Endometrial microvascular endothelial cells (primary cell): ENCODE measurements around the gene POLA1. TPM values are rescaled to one million over a fixed set of nuclear protein-coding genes. Genes with fewer than 3 reads are reported as not detected.
"Not testable (repeated sequence)": the region's sequence is repeated elsewhere in the genome, so short reads cannot be mapped to it uniquely, and the experiment has no call there.

Experiments
- in situ Hi-C: cut with HindIII; loops from 2 replicates; pipeline ENCODE4 v1.10.0; 2017; ENCODE audit warnings: low sequenced_read_pairs, low pct_unique_long_range_greater_than_20kb; ENCODE audit errors: inconsistent ontology term
- total RNA-seq: library from RNA; depleted of rRNA; stranded (reverse); fragments of >200 nt; gene quantifications from one replicate; pipeline ENCODE4 v1.2.3, GENCODE V29; 2015; ENCODE audit errors: inconsistent ontology term

The POLA1 gene
- total RNA-seq, 1 donor from 2014 or later = 12.4 TPM

DNA sequence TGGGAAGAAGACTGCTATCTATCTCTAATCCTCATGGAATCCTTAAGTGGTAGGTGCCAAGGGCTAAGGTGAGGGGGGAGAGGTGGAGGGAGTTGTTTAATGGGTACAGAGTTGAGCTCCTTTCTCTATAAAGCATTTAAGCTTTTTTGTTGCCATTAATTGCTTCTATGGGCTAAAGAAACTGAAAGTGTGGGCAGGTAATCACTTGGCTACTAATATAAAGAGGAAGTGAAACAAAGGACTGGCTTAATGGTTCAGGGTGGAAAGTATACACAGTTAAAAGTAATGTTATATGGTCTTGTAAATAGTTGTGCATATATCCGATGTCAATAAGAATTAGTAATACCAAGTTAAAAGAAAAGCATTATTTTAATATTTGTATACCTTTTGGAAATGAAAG is 83.9 kb downstream of the POLA1 start:
- in situ Hi-C loops = no loop called here

DNA sequence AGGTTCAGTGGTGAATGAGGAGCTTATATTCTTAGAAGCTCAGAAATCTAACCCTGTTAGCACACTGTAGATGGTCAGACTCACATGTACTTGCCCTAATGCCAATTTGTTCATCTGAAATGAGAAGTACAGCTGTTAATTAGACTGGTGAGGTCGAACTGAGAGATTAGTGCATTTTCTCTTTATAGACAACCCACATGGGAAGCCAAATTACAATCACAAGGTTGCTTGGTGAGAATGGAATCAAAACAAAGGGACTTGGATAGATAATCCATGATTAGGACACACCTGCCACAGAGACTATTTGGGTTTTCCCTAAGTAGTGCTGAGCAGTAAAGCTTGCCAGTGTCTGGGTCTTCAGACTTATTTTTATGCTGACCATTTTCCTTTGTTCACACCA is 88.3 kb downstream of the POLA1 start:
- in situ Hi-C loops = no loop called here

DNA sequence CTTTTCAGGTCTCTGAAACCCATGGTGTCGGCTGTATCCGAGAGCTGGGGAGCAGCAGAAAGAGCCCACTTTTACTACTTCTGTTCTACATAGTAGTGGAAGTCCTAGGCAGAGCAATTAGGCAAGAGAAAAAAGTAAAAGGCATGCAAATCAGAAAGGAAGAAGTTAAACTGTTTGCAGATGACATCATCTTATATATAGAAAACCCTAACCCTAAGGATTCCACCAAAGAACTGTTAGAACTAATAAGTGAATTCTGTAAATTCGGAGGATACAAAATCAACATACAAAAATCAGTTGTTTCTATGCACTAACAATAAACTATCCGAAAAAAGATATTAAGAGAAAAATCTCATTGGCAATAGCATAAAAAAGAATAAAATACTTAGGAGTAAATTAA is 95.3 kb downstream of the POLA1 start:
- in situ Hi-C loops = no loop called here

DNA sequence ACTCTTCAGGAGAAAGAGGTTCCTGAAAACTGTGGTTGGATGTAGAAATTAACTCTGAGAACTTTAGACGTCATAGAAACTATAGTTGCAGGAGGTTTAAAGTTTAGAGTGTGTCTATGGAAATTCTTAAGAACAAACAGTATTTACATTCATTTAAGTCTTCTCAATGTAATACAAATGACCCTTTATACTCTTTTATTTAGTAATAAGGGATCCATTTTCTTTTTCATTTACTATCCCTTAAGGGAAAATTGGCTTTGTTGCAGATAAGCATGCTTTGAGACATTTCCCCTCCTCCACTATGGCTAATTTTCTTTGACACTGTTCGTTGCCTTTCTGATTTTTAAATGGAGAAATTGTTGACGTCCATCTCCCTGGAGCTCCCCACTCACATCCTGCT is 96.4 kb downstream of the POLA1 start:
- in situ Hi-C loops = no loop called here

DNA sequence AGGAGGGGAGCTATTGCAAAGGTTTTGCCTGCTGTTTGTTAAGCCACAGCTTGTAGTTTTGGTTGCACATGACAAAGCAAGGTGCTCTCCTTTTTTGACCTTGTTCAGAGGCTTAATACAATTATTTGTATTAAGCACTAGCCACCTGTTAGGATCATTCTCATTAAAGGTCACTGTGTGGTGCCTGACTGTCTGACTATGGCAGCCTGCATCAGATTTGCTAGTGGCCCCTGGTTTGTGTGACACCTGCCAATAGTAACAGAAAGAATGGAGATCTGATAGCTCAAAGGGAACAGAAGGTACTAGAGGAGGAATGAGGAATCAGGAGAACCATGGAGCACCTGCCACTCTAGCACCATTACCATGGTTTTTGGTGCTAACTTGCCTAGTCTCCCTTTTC is 102.5 kb downstream of the POLA1 start:
- in situ Hi-C loops = no loop called here

DNA sequence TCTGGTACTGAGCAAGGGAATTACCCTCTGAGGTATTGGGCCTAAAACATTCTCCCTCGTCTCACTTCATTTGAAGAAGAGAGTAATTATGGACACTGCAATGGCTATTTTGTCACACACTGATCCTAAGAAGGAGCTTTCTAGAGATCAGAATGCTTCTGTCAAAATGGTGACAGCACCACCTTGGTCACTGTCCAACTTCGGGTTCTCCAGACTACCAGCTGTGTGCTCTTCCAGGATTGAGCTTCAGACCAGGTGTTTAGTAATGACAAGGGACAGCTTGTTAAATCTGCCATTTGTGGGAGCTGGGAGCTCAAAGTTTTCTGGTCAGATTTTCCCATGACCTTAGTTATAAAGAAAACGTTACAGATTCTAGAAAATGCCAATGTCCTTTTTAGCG is 105.4 kb downstream of the POLA1 start:
- in situ Hi-C loops = no loop called here

DNA sequence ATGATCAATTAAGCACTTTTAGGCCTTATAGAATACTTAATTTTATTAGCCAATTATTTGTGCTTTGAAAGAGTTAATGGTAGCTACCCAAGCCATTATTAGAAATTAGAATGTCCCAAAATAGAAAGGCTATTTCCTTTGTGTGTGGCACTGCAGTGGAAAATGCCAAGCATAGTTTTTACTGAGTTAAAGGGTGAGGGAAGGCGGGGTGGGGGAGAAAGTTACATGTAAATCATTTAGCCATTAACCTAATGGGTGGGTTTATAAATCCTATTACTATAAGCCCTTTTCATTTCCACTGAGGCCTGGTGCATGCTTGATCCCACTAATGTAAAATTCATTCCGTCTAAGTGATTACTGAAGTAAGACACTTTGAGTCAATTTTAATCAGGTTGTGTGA is 105.8 kb downstream of the POLA1 start:
- in situ Hi-C loops = no loop called here

DNA sequence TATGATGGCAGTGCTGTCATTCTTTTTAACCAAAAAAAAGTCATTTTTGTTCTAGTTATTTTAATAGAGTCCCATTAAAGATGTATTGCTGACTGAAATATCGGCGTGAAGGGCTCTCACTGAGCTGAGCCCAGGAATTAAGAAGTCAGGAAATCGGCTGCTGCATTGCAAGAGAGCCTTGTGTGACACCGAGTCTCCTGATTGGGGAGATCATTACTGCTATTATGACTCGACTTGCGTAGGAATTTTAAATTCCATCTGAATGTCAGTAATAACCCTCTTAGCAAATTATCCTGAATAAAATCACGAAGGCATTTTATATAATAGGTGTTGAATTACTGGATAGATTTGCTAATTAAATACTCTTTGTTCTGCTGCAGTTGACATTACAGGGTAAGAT is 111.5 kb downstream of the POLA1 start:
- in situ Hi-C loops = no loop called here

DNA sequence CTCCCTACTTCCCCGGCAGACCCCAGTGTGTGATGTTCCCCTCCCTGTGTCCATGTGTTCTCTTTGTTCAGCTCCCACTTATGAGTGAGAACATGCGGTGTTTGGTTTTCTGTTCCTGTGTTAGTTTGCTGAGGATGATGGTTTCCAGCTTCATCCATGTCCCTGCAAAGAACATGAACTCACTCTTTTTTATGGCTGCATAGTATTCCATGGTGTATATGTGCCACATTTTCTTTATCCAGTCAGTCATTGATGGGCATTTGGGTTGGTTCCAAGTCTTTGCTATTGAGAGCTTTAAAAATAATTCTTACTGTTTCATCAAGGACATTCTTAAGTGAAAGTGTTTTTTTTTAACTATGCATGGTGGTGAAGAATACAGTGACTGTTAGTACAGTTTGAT is 126.1 kb downstream of the POLA1 start:
- in situ Hi-C loops = not testable (repeated sequence)

DNA sequence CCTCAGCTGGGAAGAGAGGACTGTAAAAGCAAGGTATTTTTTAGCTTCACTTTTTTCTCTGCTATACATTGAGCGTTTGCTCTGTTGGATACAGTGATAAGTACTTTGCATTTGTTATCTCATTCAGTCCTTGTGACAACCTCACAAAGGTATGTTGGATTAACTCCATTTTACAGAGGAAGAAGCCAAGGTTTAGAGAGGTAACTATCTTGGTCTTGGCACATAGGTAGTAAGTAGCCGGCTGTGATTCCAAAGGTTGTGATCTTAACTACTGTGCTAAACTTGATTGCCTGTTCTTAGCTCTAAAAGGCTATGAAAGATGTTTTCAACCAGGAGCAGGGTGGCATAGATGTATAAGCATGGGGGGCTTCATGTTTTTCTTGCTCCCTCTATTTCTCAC is 134.4 kb downstream of the POLA1 start:
- in situ Hi-C loops = no loop called here

DNA sequence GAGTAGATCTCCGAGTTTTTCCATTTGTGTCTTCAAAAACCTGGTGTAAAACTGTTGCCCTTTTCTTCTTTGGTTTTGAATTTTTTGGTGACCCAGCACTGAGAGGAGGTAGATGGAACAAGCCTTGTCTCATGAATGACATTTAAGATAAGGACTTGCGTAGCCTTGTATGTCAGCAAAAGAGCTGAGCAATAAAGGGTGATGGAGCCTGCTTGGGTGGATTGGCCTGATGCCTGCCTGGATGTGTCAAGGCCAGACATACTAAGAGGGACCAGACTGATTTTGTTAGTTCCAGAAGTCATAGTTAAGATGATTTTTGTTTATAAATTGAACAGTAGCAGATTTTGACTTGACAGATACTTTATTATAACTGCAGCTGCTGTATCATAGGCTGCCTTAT is 134.9 kb downstream of the POLA1 start:
- in situ Hi-C loops = no loop called here

DNA sequence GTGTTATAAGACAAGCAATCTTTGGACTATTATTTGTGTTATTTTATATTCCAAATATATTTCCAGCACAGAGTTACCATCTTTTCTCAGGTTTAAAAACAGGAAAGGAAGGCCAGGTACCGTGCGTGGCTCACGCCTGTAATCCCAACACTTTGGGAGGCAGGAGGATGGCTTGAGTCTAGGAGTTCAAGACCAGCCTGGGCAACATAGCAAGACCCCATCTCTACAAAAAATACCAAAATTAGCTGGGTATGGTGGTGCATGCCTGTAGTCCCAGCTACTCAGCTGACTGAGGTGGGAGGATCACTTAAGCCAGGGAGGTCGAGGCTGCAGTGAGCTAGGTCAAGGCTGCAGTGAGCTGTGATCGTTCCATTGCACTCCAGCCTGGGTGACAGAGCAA is 140.0 kb downstream of the POLA1 start:
- in situ Hi-C loops = no loop called here

DNA sequence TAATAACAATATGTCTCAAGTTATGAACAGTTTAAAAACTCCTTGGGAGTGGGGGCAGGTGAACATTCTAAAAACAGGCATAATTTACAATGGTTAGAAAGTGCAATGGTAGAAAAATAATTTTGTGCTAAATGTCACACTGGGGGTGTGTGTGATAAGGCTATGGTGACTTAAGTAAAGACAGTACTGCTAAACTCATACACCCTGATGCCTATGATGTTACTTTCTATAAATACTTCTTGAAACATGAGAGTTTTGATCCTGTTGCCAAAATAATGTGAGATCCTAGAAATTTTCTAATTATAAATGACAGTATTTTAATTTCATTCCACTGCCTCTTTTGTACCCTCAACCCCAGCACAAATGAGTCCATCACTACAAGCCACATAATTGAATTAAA is 144.2 kb downstream of the POLA1 start:
- in situ Hi-C loops = no loop called here

DNA sequence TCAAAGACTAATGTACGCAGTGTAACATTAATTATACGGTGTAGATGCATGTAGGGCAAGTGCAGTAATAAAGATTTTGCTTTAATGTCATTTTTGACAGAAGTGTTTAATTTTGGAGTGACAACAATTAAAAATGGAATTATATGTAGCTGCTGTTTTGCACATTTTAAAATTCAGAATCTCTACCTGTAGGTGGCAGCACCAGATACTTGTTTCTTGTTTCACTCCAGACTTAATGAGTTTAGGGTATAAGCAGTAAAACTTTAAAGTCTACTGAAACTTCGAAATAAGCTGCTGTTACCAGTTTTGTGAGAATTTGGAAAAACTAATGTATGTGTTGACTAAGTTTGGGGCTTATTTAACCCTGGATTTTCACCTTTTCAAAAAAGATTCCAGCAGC is 144.9 kb downstream of the POLA1 start:
- in situ Hi-C loops = no loop called here

DNA sequence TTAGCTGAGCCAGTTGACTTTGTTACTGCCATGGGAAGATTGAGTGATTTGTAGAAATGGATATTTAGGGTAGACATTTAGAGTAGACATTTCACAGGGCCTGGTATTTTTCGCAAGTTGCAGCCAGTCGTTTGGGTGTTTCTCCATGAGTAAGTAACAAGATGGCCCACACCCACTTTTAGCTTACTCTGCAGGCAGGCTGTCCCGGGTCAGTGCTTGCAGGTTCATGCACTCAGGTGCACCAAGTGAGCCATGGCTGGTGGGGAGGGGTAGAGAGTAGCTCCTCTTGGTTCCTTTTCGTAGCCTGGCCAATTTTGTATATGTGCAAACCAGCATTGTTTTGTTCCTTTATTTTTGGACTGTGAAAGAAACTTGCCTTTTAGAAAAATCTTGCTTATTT is 145.6 kb downstream of the POLA1 start:
- in situ Hi-C loops = no loop called here

DNA sequence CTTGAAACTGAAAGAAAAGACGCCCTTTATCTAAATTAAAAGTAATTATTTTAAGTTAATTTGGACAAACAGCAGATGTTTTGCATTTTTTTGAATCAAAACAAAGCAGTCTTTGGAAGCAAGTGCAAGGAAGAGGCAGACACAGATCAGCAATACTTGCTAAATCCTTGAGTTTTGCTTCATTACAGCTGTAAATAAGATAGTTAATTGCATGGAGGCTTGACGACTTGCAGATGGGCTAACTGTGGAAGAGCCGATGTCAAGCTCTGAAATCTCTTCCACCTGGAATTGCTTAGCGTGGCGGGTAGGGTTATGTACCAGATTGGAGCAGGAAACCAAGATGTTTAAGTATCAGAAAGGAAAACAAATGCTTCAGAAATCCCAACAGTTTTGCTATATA is 148.8 kb downstream of the POLA1 start:
- in situ Hi-C loops = no loop called here

DNA sequence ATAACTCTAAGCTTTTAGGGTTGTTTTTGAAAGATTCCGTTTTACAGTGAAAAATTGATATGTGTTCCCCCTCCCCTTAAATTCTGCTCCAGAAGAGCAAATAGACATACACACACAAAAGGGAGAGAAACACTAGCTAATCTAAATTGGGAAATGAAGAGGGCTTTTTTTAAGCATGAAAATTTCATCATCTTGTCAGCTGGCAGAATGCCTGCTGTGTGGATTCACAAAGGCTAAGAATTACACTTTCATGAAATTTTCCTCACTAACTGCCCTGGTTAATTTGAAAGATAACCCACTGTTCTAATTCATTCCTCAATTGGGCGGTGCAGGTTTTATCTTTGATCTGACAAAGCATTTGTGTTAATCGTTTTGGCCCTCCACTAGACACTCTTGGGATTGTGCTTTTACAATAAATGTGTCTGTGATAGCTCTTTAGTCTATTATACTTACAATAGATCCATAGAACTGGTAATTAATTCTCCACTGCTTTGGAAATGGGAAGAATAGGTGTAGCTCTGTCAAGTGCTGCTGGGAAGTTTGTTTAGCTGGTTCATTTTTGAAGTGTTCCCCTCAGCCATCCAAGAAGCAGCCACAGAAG is 152.9 kb downstream of the POLA1 start:
- in situ Hi-C loops = no loop called here

DNA sequence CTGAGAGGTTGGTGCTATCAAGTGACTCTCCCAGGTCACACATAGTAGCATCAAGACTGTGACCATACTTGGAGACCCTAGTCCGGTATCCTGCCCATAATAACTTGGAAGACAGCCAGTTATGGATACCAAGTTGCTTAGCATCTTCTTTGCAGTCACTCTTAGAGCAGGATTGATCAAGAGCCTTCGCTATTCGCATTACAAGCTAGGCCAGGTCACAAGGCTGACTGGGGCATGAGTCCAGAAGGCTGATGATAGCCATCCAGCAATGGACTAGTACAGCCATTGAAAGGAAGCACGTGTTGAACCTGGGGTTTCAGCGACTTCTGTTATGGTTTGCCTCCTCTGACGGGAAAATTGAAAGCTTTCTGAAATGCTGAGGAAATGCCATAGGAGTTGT is 157.6 kb downstream of the POLA1 start:
- in situ Hi-C loops = no loop called here

DNA sequence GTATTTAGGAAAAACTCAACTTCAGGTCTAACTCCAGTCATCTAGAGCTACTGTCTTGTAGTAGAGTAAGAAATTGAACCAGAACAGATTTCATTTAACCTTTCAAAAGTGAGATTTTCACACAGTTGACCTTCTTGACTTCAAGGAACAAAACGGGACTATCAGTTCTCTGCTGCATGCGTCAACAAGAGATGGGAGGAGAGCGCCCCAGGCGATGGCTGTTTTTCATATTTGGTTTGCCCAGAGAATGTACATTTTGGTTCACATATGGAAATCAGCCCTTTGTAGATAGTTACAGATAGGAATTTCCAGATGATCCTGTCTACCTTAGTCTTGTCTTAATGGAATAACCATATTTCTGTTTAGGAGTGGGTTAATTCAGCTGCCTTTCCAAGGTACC is 158.1 kb downstream of the POLA1 start:
- in situ Hi-C loops = no loop called here

DNA sequence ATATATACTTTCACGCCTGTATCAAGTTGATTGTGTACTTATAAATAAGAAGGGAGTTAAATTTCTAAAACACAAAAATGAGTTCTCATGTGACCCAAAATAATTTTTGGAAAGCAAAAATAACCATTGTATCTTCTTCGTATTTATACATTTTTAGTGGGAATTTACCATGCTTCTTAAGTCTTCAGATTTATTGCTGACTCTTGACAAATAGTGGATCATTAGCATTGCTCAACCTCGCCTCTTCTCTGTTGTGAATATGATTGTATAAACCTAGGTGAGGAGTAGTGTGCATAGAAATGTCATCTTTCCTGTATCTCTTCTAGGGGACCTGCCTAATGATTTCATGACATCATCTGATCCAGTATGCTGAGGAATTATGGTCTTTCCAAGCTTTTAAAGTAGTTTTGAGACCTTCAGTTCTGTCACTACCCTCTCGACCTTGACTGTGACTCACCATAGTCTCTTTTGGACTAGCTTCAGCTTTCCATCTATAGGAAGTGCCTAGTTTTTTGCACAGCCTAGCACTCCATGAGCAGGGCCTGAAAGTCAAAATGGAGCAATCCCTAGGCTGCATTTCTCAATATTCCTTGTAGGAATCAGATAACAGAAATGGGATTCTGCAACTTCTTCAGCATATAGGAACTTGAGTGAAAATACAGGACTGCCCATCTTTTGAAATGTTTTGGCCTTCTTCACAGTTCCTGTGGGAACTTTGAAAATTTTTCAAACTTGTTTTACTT is 164.5 kb downstream of the POLA1 start:
- in situ Hi-C loops = no loop called here
